GM12878 (cell line): ENCODE results near the gene FANCG. TPM values are rescaled to one million over a fixed set of nuclear protein-coding genes. Genes with fewer than 3 reads are reported as not detected.

ENCODE experiments used
- ATAC-seq: fragments of 200-7000 bp; cut with Tn5 transposase; 3 replicates; pipeline ENCODE4 v1.9.1; 2020; ENCODE audit warnings: mild to moderate bottlenecking, moderate library complexity
- BruUV-seq: library from RNA; stranded (reverse); fragments of 400-500 nt; replicated peaks from 2 replicates; lab custom pipeline; 2021; lab: Mats Ljungman, UMichigan
- CTCF ChIA-PET: fragments of 300-600 bp; sonication (Branson Sonifier 250); formaldehyde crosslinking; extraction: SDS; loops from one replicate; lab custom pipeline; 2021; ENCODE audit warnings: inconsistent platforms; lab: Yijun Ruan, JAX
- POLR2A ChIA-PET: fragments of 350-600 bp; formaldehyde crosslinking; extraction: SDS; loops from one replicate; lab custom pipeline; 2021; ENCODE audit warnings: inconsistent platforms; lab: Charles Lee
- RAD21 ChIA-PET: fragments of 300-600 bp; sonication (Branson Sonifier 250); formaldehyde crosslinking; loops from one replicate; lab custom pipeline; 2023; ENCODE audit warnings: antibody characterized with exemption; ENCODE audit not compliant: unreplicated experiment; lab: Charles Lee
- SMC1A ChIA-PET: fragments of 300-600 bp; sonication (Branson Sonifier 250); formaldehyde crosslinking; loops from one replicate; lab custom pipeline; 2023; ENCODE audit not compliant: unreplicated experiment, uncharacterized antibody; lab: Charles Lee
- DNase-seq: peaks from one replicate; pipeline ENCODE4 v3.0.0-alpha.2; 2011; ENCODE audit warnings: low read depth, low spot score
- FAIRE-seq: peaks from 3 replicates; lab custom pipeline; 2011; peaks lifted over from hg19 to GRCh38; lab: Jason Lieb, UNC
- H2AFZ ChIP-seq: 2 replicates; pipeline ENCODE4 v1.6.0; 2011; ENCODE audit warnings: low read depth, low read length, control low read depth; ENCODE audit not compliant: control insufficient read depth
- H3K27ac ChIP-seq: 2 replicates; pipeline ENCODE4 v1.5.1; 2011; ENCODE audit warnings: control low read depth; ENCODE audit not compliant: control insufficient read depth, insufficient read depth
- H3K27me3 ChIP-seq, 2 experiments: replicated peaks in 1 of 2; 2 replicates each; pipeline versions ENCODE4 v1.6.0 to v1.6.1; 2011; ENCODE audit warnings: low read length in 1 of 2; ENCODE audit not compliant: control insufficient read depth in 2 of 2, insufficient read depth in 2 of 2
- H3K36me3 ChIP-seq, 2 experiments: 2 replicates each; pipeline ENCODE4 v1.5.1; 2011; ENCODE audit warnings: low read length in 1 of 2; ENCODE audit not compliant: control insufficient read depth in 2 of 2, insufficient read depth in 2 of 2
- H3K4me1 ChIP-seq: 2 replicates; pipeline ENCODE4 v1.6.1; 2011; ENCODE audit warnings: mild to moderate bottlenecking, low read length, moderate library complexity, mixed read lengths; ENCODE audit not compliant: control insufficient read depth, insufficient read depth
- H3K4me2 ChIP-seq: 2 replicates; pipeline ENCODE4 v1.6.0; 2011; ENCODE audit warnings: control low read depth; ENCODE audit not compliant: control insufficient read depth, insufficient read depth
- H3K4me3 ChIP-seq: fragments of 200-600 bp; sonication (generic); 2 replicates; pipeline ENCODE4 v1.5.1; 2016
- H3K79me2 ChIP-seq: 2 replicates; pipeline ENCODE4 v1.6.0; 2011; ENCODE audit warnings: low read length; ENCODE audit not compliant: control insufficient read depth, insufficient read depth
- H3K9ac ChIP-seq: 2 replicates; pipeline ENCODE4 v1.8.0; 2011; ENCODE audit warnings: low read length, control low read depth, mixed read lengths; ENCODE audit not compliant: control insufficient read depth, insufficient read depth
- H3K9me3 ChIP-seq: replicated peaks from 3 replicates; pipeline ENCODE4 v1.5.1; 2011; ENCODE audit warnings: mild to moderate bottlenecking, low read length; ENCODE audit not compliant: control insufficient read depth, insufficient read depth
- H4K20me1 ChIP-seq: 2 replicates; pipeline ENCODE4 v1.6.0; 2011; ENCODE audit not compliant: control insufficient read depth, insufficient read depth
- CBX5 ChIP-seq: sonication (generic); IDR thresholded peaks from 2 replicates; pipeline ENCODE4 v1.6.1; 2016; ENCODE audit warnings: low read depth, moderate library complexity, mild to moderate bottlenecking, inconsistent platforms
- HDAC6 ChIP-seq: fragments of 200-600 bp; sonication (generic); IDR thresholded peaks from one replicate; pipeline ENCODE4 v1.8.0; 2017; ENCODE audit warnings: antibody characterized with exemption; ENCODE audit not compliant: unreplicated experiment
- MEF2B ChIP-seq: fragments of 450-650 bp; IDR thresholded peaks from 2 replicates; pipeline ENCODE4 v1.6.1; 2018; ENCODE audit warnings: mild to moderate bottlenecking, moderate library complexity; ENCODE audit not compliant: partially characterized antibody, poor library complexity, severe bottlenecking
- TCF3 ChIP-seq: IDR thresholded peaks from 2 replicates; pipeline ENCODE4 v1.6.1; 2012; ENCODE audit warnings: low read depth, mild to moderate bottlenecking, low read length, borderline replicate concordance; ENCODE audit not compliant: insufficient read depth
- ZBTB11 ChIP-seq: fragments of 450-650 bp; formaldehyde crosslinking; IDR thresholded peaks from 2 replicates; pipeline ENCODE4 v1.5.0; 2022; ENCODE audit warnings: mild to moderate bottlenecking, missing genetic modification characterization
- ZBTB40 ChIP-seq: fragments of 450-650 bp; IDR thresholded peaks from 2 replicates; pipeline ENCODE4 v1.6.1; 2016; ENCODE audit warnings: mild to moderate bottlenecking, moderate library complexity, borderline replicate concordance
- WGBS: methylation state at CpG from one replicate; pipeline ENCODE4 v1.1.6; 2016; ENCODE audit warnings: low lambda C conversion rate; ENCODE audit not compliant: insufficient replicate concordance, insufficient coverage; ENCODE audit errors: missing lambda C conversion rate; 5-methylcytosine and 5-hydroxymethylcytosine counted together
- in situ Hi-C: fragments of 300-500 bp; cut with MboI; formaldehyde crosslinking; loops from 9 replicates; pipeline ENCODE4 v1.14.3; 2018; ENCODE audit warnings: mixed read lengths
- intact Hi-C: fragments of 100-400 bp; cut with micrococcal nuclease; formaldehyde crosslinking; loops from one replicate; pipeline ENCODE4 v1.14.2; 2022; ENCODE audit not compliant: unreplicated experiment
- polyA plus RNA-seq, 11 experiments: library from polyadenylated mRNA; depleted of rRNA in 4 of 11; unstranded in 6 of 11; stranded (reverse) in 5 of 11; fragments of >200 nt; fragmentation: Nextera tagmentation in 4 of 11; fragmentation: Illumina TruSeq in 1 of 11; extraction: Ambion mirVana in 4 of 11; extraction: Trizol in 1 of 11; gene quantifications; 1 replicate in 1 of 11; 2 replicates in 10 of 11; pipeline versions ENCODE4 v1.2.1 to v1.2.3, GENCODE V29; 2011 to 2016; ENCODE audit warnings: inconsistent platforms in 2 of 11, missing spikeins in 2 of 11, low read depth in 1 of 11
- total RNA-seq, 4 experiments: library from RNA; depleted of rRNA in 3 of 4; stranded (reverse); fragments of >200 nt in 3 of 4; fragmentation: Illumina TruSeq in 1 of 4; extraction: Trizol in 1 of 4; gene quantifications; 2 replicates each; pipeline versions ENCODE4 v1.2.1 to v1.2.3, GENCODE V29; 2013 to 2021

The FANCG gene
- total and polyA plus RNA-seq, 10 of the 15 experiments (the other 5 are each of a cell fraction or from before 2014, with no cell fraction given): 16.4 to 78.7 (median 45.4) TPM

GRCh38 chr9:35106343-35106730 is 26.6 kb upstream of the FANCG start:
- no peak overlapping the region for H3K27ac ChIP-seq
- no peak overlapping the region for H3K4me3 ChIP-seq
- H3K4me2 ChIP-seq: no peak overlapping the region
- ATAC-seq (no peak), FAIRE-seq (no peak), DNase-seq (no peak)
- ChIA-PET POLR2A (no interaction called here), CTCF (interaction anchor here (0.6 to 1.5 kb wide), 2 partner anchors 9 to 10 kb away, joined by 3 to 5 read pairs; partner anchors contain the start of gene ATOSB), SMC1A (interaction anchor here (0.5 to 1.5 kb wide), 3 partner anchors 9 to 112 kb away, joined by 3 to 4 read pairs (median 3); partner anchors contain the start of genes ATOSB and PIGO), RAD21 (no interaction called here)
- WGBS: 78% methylated on average over 7 of the region's 7 CpGs
- no peak for TF ChIP-seq HDAC6
- H3K27me3 ChIP-seq: no peaks in the 10 kb centered on the region
- no peak overlapping the region for H3K9ac ChIP-seq
- BruUV-seq: no TSS peak
- H3K79me2 ChIP-seq: peaks cover 14% of the 10 kb centered on the region
- intact Hi-C loops (no loop called here), in situ Hi-C loops (loop anchor here (10.0 kb wide), 2 partner anchors 628 to 708 kb away; partner anchors contain the start of genes CREB3, HINT2, SPAG8 and TLN1)
- peaks cover 2 to 4% of the 10 kb centered on the region in 2 experiments; a peak in 3 of 4 replicates for H3K36me3 ChIP-seq
- H4K20me1 ChIP-seq: no peaks in the 10 kb centered on the region
- no peak overlapping the region for H2AFZ ChIP-seq
- H3K9me3 ChIP-seq: no peaks in the 10 kb centered on the region
- H3K4me1 ChIP-seq: peaks cover 8% of the 10 kb centered on the region

- intact Hi-C loops: no loop called here
- 77% methylated on average over 13 of the region's 13 CpGs for WGBS
- Histone ChIP-seq H4K20me1 (no peaks in the 10 kb centered on the region), H3K79me2 (peaks cover 14% of the 10 kb centered on the region), H3K9ac (no peak overlapping the region), H2AFZ (no peak overlapping the region), H3K27me3 (no peaks in the 10 kb centered on the region), H3K9me3 (no peaks in the 10 kb centered on the region), H3K4me3 (no peak overlapping the region), H3K4me1 (peaks cover 6% of the 10 kb centered on the region), H3K36me3 (peaks cover 2 to 5% of the 10 kb centered on the region in 2 experiments; a peak in 3 of 4 replicates), H3K27ac (no peak overlapping the region), H3K4me2 (no peak overlapping the region)
- ChIA-PET CTCF (interaction anchor here (1.1 to 1.5 kb wide), 2 partner anchors 10 to 498 kb away, joined by 3 read pairs; partner anchors contain the start of gene ATOSB), SMC1A (interaction anchor here (0.9 to 1.5 kb wide), 2 partner anchors 9 to 10 kb away, joined by 3 to 4 read pairs; partner anchors contain the start of genes ATOSB and PIGO), POLR2A (no interaction called here), RAD21 (no interaction called here)
- ATAC-seq (no peak), FAIRE-seq (no peak), DNase-seq (no peak)
- BruUV-seq: no TSS peak
- in situ Hi-C loops: loop anchor here (10.0 kb wide), 2 partner anchors 629 to 709 kb away; partner anchors contain the start of genes CREB3, HINT2, SPAG8 and TLN1
- TF ChIP-seq MEF2B: no peak
- no peak for TF ChIP-seq TCF3
- no peak for TF ChIP-seq ZBTB40
- TF ChIP-seq ZBTB11 (CRISPR knock-in tag): no peak
- no peak for TF ChIP-seq CBX5
Observed at GRCh38 chr9:35105571-35106342, 26.0 kb upstream of the FANCG start.
